Femur (tissue), 1 donor: ENCODE results near the gene INTS13.
A peak's percentile ranks its signal among the peaks of the same experiment; 100 is the strongest.
"Not testable (repeated sequence)": the region's sequence is repeated elsewhere in the genome, so short reads cannot be mapped to it uniquely, and the experiment has no call there.

Experiments used
- DNase-seq: peaks from one replicate; pipeline ENCODE4 v3.0.0-alpha.2; 2017

INTS13 gene

GRCh38 chr12:26937863-26938700, at the start of gene INTS13, which contains the start of gene FGFR1OP2:
TSS of gene INTS13 (minus strand) at chr12:26937981. CDS start at chr12:26936803, 1,178 bp downstream.
TSS of gene FGFR1OP2 (plus strand) at chr12:26938470. CDS start at chr12:26954159, 15,689 bp downstream.
- peak; percentile 99 for DNase-seq

- no peak for DNase-seq
These were observed 45.1 kb upstream of the INTS13 start for GRCh38 chr12:26982866-26983265.

- DNase-seq: no peak
These were observed 42.0 kb upstream of the INTS13 start for GRCh38 chr12:26979733-26980132.

GRCh38 chr12:26978801-26979200, 41.0 kb upstream of the INTS13 start:
- no peak for DNase-seq

GRCh38 chr12:26976687-26977086, 38.9 kb upstream of the INTS13 start:
- DNase-seq: no peak

GRCh38 chr12:26971963-26972362, 34.2 kb upstream of the INTS13 start:
- DNase-seq: no peak

- no peak for DNase-seq
These were observed 32.4 kb upstream of the INTS13 start for GRCh38 chr12:26970136-26970535.

GRCh38 chr12:26966842-26967241, 29.1 kb upstream of the INTS13 start:
- no peak for DNase-seq

- DNase-seq: no peak
These were observed 25.6 kb upstream of the INTS13 start for GRCh38 chr12:26963413-26963812.

- DNase-seq: no peak
These were observed 24.0 kb upstream of the INTS13 start for GRCh38 chr12:26961803-26962202.

GRCh38 chr12:26961391-26961790, 23.6 kb upstream of the INTS13 start:
- DNase-seq: not testable (repeated sequence)

GRCh38 chr12:26954027-26954426, 16.2 kb upstream of the INTS13 start:
- DNase-seq: no peak

GRCh38 chr12:26953447-26953846, 15.7 kb upstream of the INTS13 start:
- DNase-seq: no peak

- DNase-seq: no peak
These were observed 10.5 kb upstream of the INTS13 start for GRCh38 chr12:26948309-26948708.

- no peak for DNase-seq
These were observed 3.4 kb upstream of the INTS13 start for GRCh38 chr12:26941215-26941594.

GRCh38 chr12:26940516-26941214, 2.9 kb upstream of the INTS13 start:
- DNase-seq: no peak

GRCh38 chr12:26939953-26940352, 2.2 kb upstream of the INTS13 start:
- no peak for DNase-seq

- DNase-seq: no peak
These were observed 1.5 kb upstream of the INTS13 start for GRCh38 chr12:26939192-26939832.

GRCh38 chr12:26938701-26939062, 901 bp upstream of the INTS13 start:
- DNase-seq: no peak

GRCh38 chr12:26937443-26937862, 328 bp downstream of the INTS13 start:
- no peak for DNase-seq

- no peak for DNase-seq
These were observed 980 bp downstream of the INTS13 start for GRCh38 chr12:26936559-26937442.

- DNase-seq: no peak
These were observed 2.0 kb downstream of the INTS13 start for GRCh38 chr12:26935636-26936378.
